Aorta (tissue), 5 donors: ENCODE measurements around the gene DNAH7. TPM values are rescaled to one million over a fixed set of nuclear protein-coding genes. Genes with fewer than 3 reads are reported as not detected.

Experiments
- ATAC-seq: fragments of 200-7000 bp; cut with Tn5 transposase; one replicate; pipeline ENCODE4 v1.9.1; 2022; ENCODE audit warnings: moderate library complexity; ENCODE audit not compliant: low FRiP score
- DNase-seq, 2 donors: peaks; one replicate each; pipeline ENCODE4 v3.0.0-alpha.2; 2020
- H3K27ac ChIP-seq, 2 donors: one replicate each; pipeline ENCODE4 v1.5.1; 2013; ENCODE audit warnings: low read length in 2 of 2, mild to moderate bottlenecking in 2 of 2, moderate library complexity in 2 of 2, control low read depth in 1 of 2, inconsistent platforms in 1 of 2, low read depth in 1 of 2
- H3K27me3 ChIP-seq, 2 donors: one replicate each; pipeline ENCODE4 v1.6.1; 2013; ENCODE audit warnings: control low read depth in 1 of 2, low read length in 1 of 2, mild to moderate bottlenecking in 1 of 2, moderate library complexity in 1 of 2; ENCODE audit not compliant: insufficient read depth in 2 of 2, control insufficient read depth in 1 of 2
- H3K36me3 ChIP-seq, 2 donors: one replicate each; pipeline ENCODE4 v1.6.1; 2013; ENCODE audit warnings: control low read depth in 1 of 2, low read length in 1 of 2, mild to moderate bottlenecking in 1 of 2; ENCODE audit not compliant: insufficient read depth in 2 of 2, control insufficient read depth in 1 of 2
- H3K4me1 ChIP-seq, 2 donors: one replicate each; pipeline ENCODE4 v1.6.1; 2013; ENCODE audit warnings: low read length in 2 of 2, control low read depth in 1 of 2, mild to moderate bottlenecking in 1 of 2, moderate library complexity in 1 of 2; ENCODE audit not compliant: insufficient read depth in 2 of 2, control insufficient read depth in 1 of 2
- H3K4me3 ChIP-seq, 2 donors: one replicate each; pipeline ENCODE4 v1.5.1; 2013; ENCODE audit warnings: low read length in 2 of 2, control low read depth in 1 of 2, mild to moderate bottlenecking in 1 of 2
- H3K9me3 ChIP-seq: one replicate; pipeline ENCODE4 v1.6.1; 2013; ENCODE audit warnings: mild to moderate bottlenecking, low read length; ENCODE audit not compliant: control insufficient read depth
- WGBS, 2 donors: extraction: QIAGEN DNeasy Blood & Tissue Kit; methylation state at CpG; one replicate each; pipeline ENCODE4 v1.1.7; 2013; 5-methylcytosine and 5-hydroxymethylcytosine counted together
- intact Hi-C, 2 donors: fragments of 100-400 bp; cut with DNase I; formaldehyde crosslinking; loops; one replicate each; pipeline versions ENCODE4 v1.14.2 to v1.15.0; 2022
- polyA plus RNA-seq, 2 donors: library from polyadenylated mRNA; stranded (reverse); fragments of 200-250 nt; gene quantifications; one replicate each; pipeline ENCODE4 v1.2.3, GENCODE V29; 2013
- total RNA-seq, 2 donors: library from RNA; stranded (reverse); fragmentation: NEBNext Ultra II Directional; extraction: Animal tissue kit (Norgen Biotek cat#: 25700); gene quantifications; one replicate each; pipeline ENCODE4 v1.2.1, GENCODE V29; 2021
- donor health status: healthy with polysubstance abuse.
- donor health status: Bipolar disorder and iron deficiency.
- donor health status: DM: no; HTN: no; CAD: no.
- donor health status: DM: no; HTN: no; CAD: no.
- donor health status: DM: yes; HTN: yes; CAD: no.

The DNAH7 gene
- total and polyA plus RNA-seq, 4 donors, result 0.71 to 2.7 (median 1.5) TPM

GRCh38 chr2:195821566-195821932 is 247.1 kb downstream of the DNAH7 start:
- no peaks in the 10 kb centered on the region for H3K27me3 ChIP-seq
- no peaks in the 10 kb centered on the region for H3K36me3 ChIP-seq
- no peak overlapping the region for H3K4me3 ChIP-seq
- H3K4me1 ChIP-seq, result no peaks in the 10 kb centered on the region
- no peaks in the 10 kb centered on the region for H3K9me3 ChIP-seq
- no peak overlapping the region for H3K27ac ChIP-seq
- ATAC-seq, result no peak
- intact Hi-C loops, result no loop called here
- WGBS, 2 donors, result 77 to 83% methylated on average over 5 of the region's 5 CpGs
- no peak for DNase-seq

- intact Hi-C loops, result no loop called here
- Histone ChIP-seq H3K27ac (no peak overlapping the region), H3K27me3 (no peaks in the 10 kb centered on the region), H3K9me3 (no peaks in the 10 kb centered on the region), H3K36me3 (no peaks in the 10 kb centered on the region), H3K4me3 (no peak overlapping the region), H3K4me1 (no peaks in the 10 kb centered on the region)
- ATAC-seq, result no peak
- no peak for DNase-seq
- WGBS, 2 donors, result 88 to 90% methylated on average over 3 of the region's 3 CpGs
These were observed 247.6 kb downstream of the DNAH7 start for GRCh38 chr2:195820867-195821565.

GRCh38 chr2:195820373-195820772 is 248.3 kb downstream of the DNAH7 start:
- no peaks in the 10 kb centered on the region for H3K36me3 ChIP-seq
- DNase-seq (no peak), ATAC-seq (no peak)
- intact Hi-C loops, result no loop called here
- 92 to 96% methylated on average over 3 of the region's 3 CpGs for WGBS, 2 donors
- no peak overlapping the region for H3K4me3 ChIP-seq
- no peaks in the 10 kb centered on the region for H3K27me3 ChIP-seq
- H3K9me3 ChIP-seq, result no peaks in the 10 kb centered on the region
- H3K4me1 ChIP-seq, result no peaks in the 10 kb centered on the region
- H3K27ac ChIP-seq, result no peak overlapping the region

GRCh38 chr2:195819276-195819675 is 249.4 kb downstream of the DNAH7 start:
- H3K9me3 ChIP-seq, result no peaks in the 10 kb centered on the region
- no peak overlapping the region for H3K4me3 ChIP-seq
- H3K36me3 ChIP-seq, result no peaks in the 10 kb centered on the region
- no peaks in the 10 kb centered on the region for H3K27me3 ChIP-seq
- intact Hi-C loops, result no loop called here
- ATAC-seq (no peak), DNase-seq (no peak)
- WGBS, 2 donors, result 60 to 70% methylated on average over 1 of the region's 1 CpG
- no peak overlapping the region for H3K27ac ChIP-seq
- H3K4me1 ChIP-seq, result no peaks in the 10 kb centered on the region

- intact Hi-C loops, result no loop called here
- WGBS, 2 donors, result 79 to 83% methylated on average over 3 of the region's 3 CpGs
These were observed 250.1 kb downstream of the DNAH7 start for GRCh38 chr2:195818526-195818925.

GRCh38 chr2:195818106-195818505 is 250.5 kb downstream of the DNAH7 start:
- H3K4me3 ChIP-seq, result no peak overlapping the region
- no peak for DNase-seq
- no peaks in the 10 kb centered on the region for H3K27me3 ChIP-seq

More at GRCh38 chr2:195818526-195818925, 250.1 kb downstream of the DNAH7 start:
- no peaks in the 10 kb centered on the region for H3K27me3 ChIP-seq
- ATAC-seq, result no peak
- no peak for DNase-seq
- H3K27ac ChIP-seq, result no peak overlapping the region
- no peaks in the 10 kb centered on the region for H3K4me1 ChIP-seq
- H3K9me3 ChIP-seq, result no peaks in the 10 kb centered on the region
- H3K36me3 ChIP-seq, result no peaks in the 10 kb centered on the region
- H3K4me3 ChIP-seq, result no peak overlapping the region

GRCh38 chr2:195815083-195815482 is 253.6 kb downstream of the DNAH7 start:
- H3K36me3 ChIP-seq, result no peaks in the 10 kb centered on the region

More at GRCh38 chr2:195818106-195818505, 250.5 kb downstream of the DNAH7 start:
- no peak for ATAC-seq
- H3K36me3 ChIP-seq, result no peaks in the 10 kb centered on the region
- H3K9me3 ChIP-seq, result no peaks in the 10 kb centered on the region
- intact Hi-C loops, result no loop called here
- no peaks in the 10 kb centered on the region for H3K4me1 ChIP-seq
- no peak overlapping the region for H3K27ac ChIP-seq

GRCh38 chr2:195813421-195813820 is 255.2 kb downstream of the DNAH7 start:
- Histone ChIP-seq H3K9me3 (no peaks in the 10 kb centered on the region), H3K36me3 (no peaks in the 10 kb centered on the region), H3K27ac (no peak overlapping the region), H3K4me1 (no peaks in the 10 kb centered on the region), H3K4me3 (no peak overlapping the region), H3K27me3 (no peaks in the 10 kb centered on the region)
- DNase-seq, result no peak
- ATAC-seq, result no peak
- intact Hi-C loops, result no loop called here
- WGBS, 2 donors, result 57 to 71% methylated on average over 3 of the region's 3 CpGs

More at GRCh38 chr2:195815083-195815482, 253.6 kb downstream of the DNAH7 start:
- Histone ChIP-seq H3K27me3 (no peaks in the 10 kb centered on the region), H3K9me3 (no peaks in the 10 kb centered on the region), H3K4me1 (no peaks in the 10 kb centered on the region), H3K27ac (no peak overlapping the region), H3K4me3 (no peak overlapping the region)
- DNase-seq (no peak), ATAC-seq (no peak)
- intact Hi-C loops, result no loop called here
- 95 to 96% methylated on average over 2 of the region's 2 CpGs for WGBS, 2 donors

GRCh38 chr2:195810340-195811098 is 258.1 kb downstream of the DNAH7 start:
- intact Hi-C loops, result no loop called here
- Histone ChIP-seq H3K27ac (no peak overlapping the region), H3K4me3 (no peak overlapping the region), H3K9me3 (no peaks in the 10 kb centered on the region), H3K27me3 (no peaks in the 10 kb centered on the region), H3K4me1 (no peaks in the 10 kb centered on the region), H3K36me3 (no peaks in the 10 kb centered on the region)
- ATAC-seq, result no peak
- 68 to 76% methylated on average over 4 of the region's 4 CpGs for WGBS, 2 donors
- no peak for DNase-seq
